WTC11 (cell line): ENCODE measurements around the gene F8. TPM values are rescaled to one million over a fixed set of nuclear protein-coding genes. Genes with fewer than 3 reads are reported as not detected.
"Not testable (repeated sequence)": the region's sequence is repeated elsewhere in the genome, so short reads cannot be mapped to it uniquely, and the experiment has no call there.

Experiments used
- ATAC-seq: fragments of 200-7000 bp; cut with Tn5 transposase; 2 replicates; pipeline ENCODE4 v1.10.0; 2021; ENCODE audit warnings: mild to moderate bottlenecking, moderate library complexity
- CTCF ChIA-PET: fragments of 300-600 bp; sonication (Branson Sonifier 250); formaldehyde crosslinking; loops from one replicate; lab custom pipeline; 2021; ENCODE audit warnings: antibody characterized with exemption; lab: Charles Lee
- POLR2A ChIA-PET: fragments of 350-600 bp; sonication (Branson Sonifier 250); formaldehyde crosslinking; loops from one replicate; lab custom pipeline; 2021; ENCODE audit warnings: antibody characterized with exemption; lab: Charles Lee
- DNase-seq: peaks from one replicate; pipeline ENCODE4 v3.0.0; 2021; ENCODE audit warnings: low spot score
- H3K27ac Mint-ChIP-seq: 2 replicates; pipeline ENCODE4 v1.8.0; 2021; ENCODE audit warnings: mixed read lengths
- H3K27me3 Mint-ChIP-seq: 2 replicates; pipeline ENCODE4 v1.8.0; 2021; ENCODE audit warnings: low read depth, mild to moderate bottlenecking, moderate library complexity, mixed read lengths
- H3K36me3 Mint-ChIP-seq: 2 replicates; pipeline ENCODE4 v1.8.0; 2021; ENCODE audit warnings: mixed read lengths
- H3K4me1 Mint-ChIP-seq: 2 replicates; pipeline ENCODE4 v1.8.0; 2022; ENCODE audit warnings: mixed read lengths
- H3K4me3 Mint-ChIP-seq: 2 replicates; pipeline ENCODE4 v1.8.0; 2021; ENCODE audit warnings: mild to moderate bottlenecking, moderate library complexity, mixed read lengths
- H3K9me3 Mint-ChIP-seq: 2 replicates; pipeline ENCODE4 v1.8.0; 2021; ENCODE audit warnings: mixed read lengths
- ATF1 ChIP-seq: sonication (generic); formaldehyde crosslinking; IDR thresholded peaks from 2 replicates; pipeline ENCODE4 v1.8.1; 2023; ENCODE audit warnings: mild to moderate bottlenecking, moderate library complexity, missing genetic modification reagents
- E2F5 ChIP-seq: sonication (generic); formaldehyde crosslinking; IDR thresholded peaks from 2 replicates; pipeline ENCODE4 v1.8.1; 2022; ENCODE audit warnings: mild to moderate bottlenecking, moderate library complexity, missing genetic modification reagents
- FOXP4 ChIP-seq: sonication (generic); formaldehyde crosslinking; IDR thresholded peaks from 2 replicates; pipeline ENCODE4 v1.8.0; 2022; ENCODE audit warnings: mild to moderate bottlenecking, missing genetic modification reagents
- HMGXB4 ChIP-seq: sonication (generic); formaldehyde crosslinking; IDR thresholded peaks from 2 replicates; pipeline ENCODE4 v1.8.1; 2023; ENCODE audit warnings: mild to moderate bottlenecking, moderate library complexity, missing genetic modification reagents
- JUN ChIP-seq: sonication (generic); formaldehyde crosslinking; IDR thresholded peaks from 2 replicates; pipeline ENCODE4 v1.8.0; 2023; ENCODE audit warnings: mild to moderate bottlenecking, missing genetic modification reagents
- KAT7 ChIP-seq: sonication (generic); formaldehyde crosslinking; IDR thresholded peaks from 2 replicates; pipeline ENCODE4 v1.8.1; 2023; ENCODE audit warnings: missing genetic modification reagents, mild to moderate bottlenecking, borderline replicate concordance
- MAX ChIP-seq: sonication (generic); formaldehyde crosslinking; IDR thresholded peaks from 2 replicates; pipeline ENCODE4 v1.8.0; 2022; ENCODE audit warnings: mild to moderate bottlenecking, missing genetic modification reagents
- NFYB ChIP-seq: sonication (generic); formaldehyde crosslinking; conservative IDR thresholded peaks from 2 replicates; pipeline ENCODE4 v1.8.0; 2022; ENCODE audit warnings: low read depth, missing genetic modification reagents
- OVOL2 ChIP-seq: fragments of 250-450 bp; sonication (Bioruptor Pico); IDR thresholded peaks from 2 replicates; pipeline ENCODE4 v1.9.0; 2021; ENCODE audit warnings: mild to moderate bottlenecking, borderline replicate concordance
- PRDM15 ChIP-seq: sonication (generic); formaldehyde crosslinking; IDR thresholded peaks from 2 replicates; pipeline ENCODE4 v1.8.0; 2022; ENCODE audit warnings: missing genetic modification reagents
- PREB ChIP-seq: sonication (generic); formaldehyde crosslinking; IDR thresholded peaks from 2 replicates; pipeline ENCODE4 v1.8.1; 2022; ENCODE audit warnings: mild to moderate bottlenecking, missing genetic modification reagents, moderate library complexity, borderline replicate concordance
- USF1 ChIP-seq: sonication (generic); formaldehyde crosslinking; IDR thresholded peaks from 2 replicates; pipeline ENCODE4 v1.8.0; 2022; ENCODE audit warnings: mild to moderate bottlenecking, missing genetic modification reagents
- ZNF232 ChIP-seq: sonication (generic); formaldehyde crosslinking; IDR thresholded peaks from 2 replicates; pipeline ENCODE4 v1.8.0; 2022; ENCODE audit warnings: mild to moderate bottlenecking, missing genetic modification reagents
- ZNF317 ChIP-seq: sonication (generic); formaldehyde crosslinking; IDR thresholded peaks from 2 replicates; pipeline ENCODE4 v1.8.1; 2023; ENCODE audit warnings: low read depth, mild to moderate bottlenecking, moderate library complexity, missing genetic modification reagents, borderline replicate concordance
- ZNF512 ChIP-seq: sonication (generic); formaldehyde crosslinking; IDR thresholded peaks from 2 replicates; pipeline ENCODE4 v1.8.1; 2022; ENCODE audit warnings: missing genetic modification reagents, borderline replicate concordance
- total RNA-seq: library from RNA; stranded (reverse); gene quantifications from 3 replicates; pipeline ENCODE4 v1.2.3, GENCODE V29; 2021

The F8 gene
- total RNA-seq, 1 experiment from 2014 or later = 1.6 TPM

- TF ChIP-seq FOXP4 (no peak), ZNF232 (CRISPR knock-in tag) (no peak), NFYB (CRISPR knock-in tag) (no peak), HMGXB4 (CRISPR knock-in tag) (no peak), ZNF317 (CRISPR knock-in tag) (no peak), MAX (CRISPR knock-in tag) (no peak), KAT7 (CRISPR knock-in tag) (no peak), ZNF512 (CRISPR knock-in tag) (no peak), E2F5 (CRISPR knock-in tag) (no peak), OVOL2 (no peak)
- TF ChIP-seq, all 79 proteins: peak for 0
Observed at GRCh38 chrX:154828016-154828408, 194.5 kb downstream of the F8 start (continued).

GRCh38 chrX:154827194-154828015 is 195.1 kb downstream of the F8 start:
- CTCF ChIA-PET = no interaction called here
- ATAC-seq (no peak), DNase-seq (no peak)
- Mint-ChIP-seq H3K9me3 (no peaks in the 10 kb centered on the region), H3K27ac (no peak overlapping the region), H3K36me3 (no peaks in the 10 kb centered on the region), H3K4me3 (no peak overlapping the region), H3K27me3 (no peaks in the 10 kb centered on the region), H3K4me1 (peaks cover 17% of the 10 kb centered on the region)
- TF ChIP-seq PREB (CRISPR knock-in tag) = no peak
- TF ChIP-seq USF1 (CRISPR knock-in tag) = no peak
- TF ChIP-seq ATF1 (CRISPR knock-in tag) = no peak
- no peak for TF ChIP-seq JUN (CRISPR knock-in tag)
- no peak for TF ChIP-seq PRDM15 (CRISPR knock-in tag)
- no peak for TF ChIP-seq E2F5 (CRISPR knock-in tag)
- POLR2A ChIA-PET = no interaction called here

- not testable (repeated sequence) for ATAC-seq
Observed at GRCh38 chrX:154825586-154825985, 196.9 kb downstream of the F8 start.

More at GRCh38 chrX:154825586-154825985, 196.9 kb downstream of the F8 start:
- H3K4me1 Mint-ChIP-seq = peaks cover 33% of the 10 kb centered on the region
- H3K4me3 Mint-ChIP-seq, H3K36me3 Mint-ChIP-seq, CTCF ChIA-PET, DNase-seq, H3K9me3 Mint-ChIP-seq, H3K27me3 Mint-ChIP-seq, POLR2A ChIA-PET, H3K27ac Mint-ChIP-seq: not testable (repeated sequence)
